IMR-90 (cell line): ENCODE measurements around the gene MIOX. TPM values are rescaled to one million over a fixed set of nuclear protein-coding genes. Genes with fewer than 3 reads are reported as not detected.

Source experiments
- ATAC-seq: fragments of 200-7000 bp; cut with Tn5 transposase; 2 replicates; pipeline ENCODE4 v1.9.1; 2020; ENCODE audit warnings: low read depth, mild to moderate bottlenecking, moderate library complexity
- BruUV-seq: library from RNA; stranded (reverse); fragments of 400-500 nt; replicated peaks from 2 replicates; lab custom pipeline; 2021; lab: Mats Ljungman, UMichigan
- CTCF ChIA-PET: fragments of 300-600 bp; formaldehyde crosslinking; extraction: SDS; loops from one replicate; lab custom pipeline; 2021; ENCODE audit warnings: antibody characterized with exemption; lab: Yijun Ruan, JAX
- POLR2A ChIA-PET: fragments of 300-600 bp; sonication (Branson Sonifier 250); formaldehyde crosslinking; loops from one replicate; lab custom pipeline; 2022; ENCODE audit warnings: antibody characterized with exemption; ENCODE audit not compliant: unreplicated experiment; lab: Charles Lee
- DNase-seq: peaks from one replicate; pipeline ENCODE4 v3.0.0; 2013
- H2AFZ ChIP-seq: replicated peaks from 2 replicates; pipeline ENCODE3; 2013; ENCODE audit warnings: low read length, mild to moderate bottlenecking; ENCODE audit not compliant: poor library complexity
- H2AK5ac ChIP-seq: 2 replicates; pipeline ENCODE4 v1.6.1; 2013; ENCODE audit warnings: low read depth, low read length, inconsistent platforms
- H2AK9ac ChIP-seq: replicated peaks from 2 replicates; pipeline ENCODE3; 2013; ENCODE audit warnings: mild to moderate bottlenecking, low read depth, low read length, moderate library complexity; ENCODE audit not compliant: poor library complexity
- H2BK120ac ChIP-seq: 2 replicates; pipeline ENCODE4 v1.6.1; 2013; ENCODE audit warnings: low read depth, low read length, inconsistent platforms
- H2BK15ac ChIP-seq: 3 replicates; pipeline ENCODE4 v1.6.1; 2013; ENCODE audit warnings: low read depth, low read length, inconsistent platforms
- H2BK20ac ChIP-seq: 2 replicates; pipeline ENCODE4 v1.6.1; 2013; ENCODE audit warnings: low read depth, mild to moderate bottlenecking, inconsistent platforms, low read length, moderate library complexity
- H2BK5ac ChIP-seq: 2 replicates; pipeline ENCODE4 v1.6.1; 2013; ENCODE audit warnings: mild to moderate bottlenecking, low read depth, low read length, inconsistent platforms; ENCODE audit not compliant: poor library complexity, severe bottlenecking
- H3K14ac ChIP-seq: replicated peaks from 2 replicates; pipeline ENCODE4 v1.6.1; 2013; ENCODE audit warnings: low read depth, low read length, inconsistent platforms
- H3K18ac ChIP-seq: 2 replicates; pipeline ENCODE4 v1.6.1; 2013; ENCODE audit warnings: low read depth, low read length, control low read depth
- H3K23ac ChIP-seq: 2 replicates; pipeline ENCODE4 v1.6.1; 2013; ENCODE audit warnings: low read depth, low read length, inconsistent platforms
- H3K27ac ChIP-seq: 2 replicates; pipeline ENCODE4 v1.5.1; 2013; ENCODE audit warnings: mild to moderate bottlenecking, control low read depth, low read length; ENCODE audit not compliant: insufficient read depth
- H3K27me3 ChIP-seq: 2 replicates; pipeline ENCODE4 v1.6.1; 2013; ENCODE audit warnings: low read length; ENCODE audit not compliant: control insufficient read depth, insufficient read depth
- H3K36me3 ChIP-seq: 2 replicates; pipeline ENCODE4 v1.6.1; 2013; ENCODE audit warnings: low read length, mixed read lengths; ENCODE audit not compliant: control insufficient read depth, insufficient read depth
- H3K4ac ChIP-seq: 2 replicates; pipeline ENCODE4 v1.6.1; 2013; ENCODE audit warnings: low read depth, low read length, inconsistent platforms
- H3K4me1 ChIP-seq: 2 replicates; pipeline ENCODE4 v1.6.1; 2013; ENCODE audit warnings: low read length, mixed read lengths; ENCODE audit not compliant: control insufficient read depth, insufficient read depth
- H3K4me2 ChIP-seq: 2 replicates; pipeline ENCODE4 v1.6.1; 2013; ENCODE audit warnings: low read depth, mild to moderate bottlenecking, control low read depth, low read length, moderate library complexity
- H3K4me3 ChIP-seq: 2 replicates; pipeline ENCODE4 v1.5.1; 2013; ENCODE audit warnings: low read depth, mild to moderate bottlenecking, control low read depth, low read length, moderate library complexity; ENCODE audit not compliant: insufficient read depth
- H3K56ac ChIP-seq: 2 replicates; pipeline ENCODE4 v1.6.1; 2013; ENCODE audit warnings: low read length, inconsistent platforms; ENCODE audit not compliant: insufficient read depth; ENCODE audit errors: extremely low read depth
- H3K79me1 ChIP-seq, 2 experiments: 2 replicates each; pipeline ENCODE4 v1.6.1; 2013; ENCODE audit warnings: low read length in 2 of 2, inconsistent platforms in 1 of 2, low read depth in 1 of 2
- H3K9ac ChIP-seq: 2 replicates; pipeline ENCODE4 v1.6.1; 2013; ENCODE audit warnings: low read depth, low read length, control low read depth
- H3K9me1 ChIP-seq: 2 replicates; pipeline ENCODE4 v1.6.1; 2013; ENCODE audit warnings: low read length, inconsistent platforms; ENCODE audit not compliant: insufficient read depth
- H3K9me3 ChIP-seq: 2 replicates; pipeline ENCODE4 v1.6.1; 2013; ENCODE audit warnings: low read length; ENCODE audit not compliant: control insufficient read depth, insufficient read depth
- H4K20me1 ChIP-seq: 2 replicates; pipeline ENCODE4 v1.6.1; 2013; ENCODE audit warnings: low read length, inconsistent platforms; ENCODE audit not compliant: insufficient read depth
- H4K5ac ChIP-seq: 2 replicates; pipeline ENCODE4 v1.6.1; 2013; ENCODE audit warnings: mild to moderate bottlenecking, low read depth, low read length, control low read depth
- H4K8ac ChIP-seq, 2 experiments: 2 replicates each; pipeline ENCODE4 v1.6.1; 2013; ENCODE audit warnings: low read depth in 2 of 2, low read length in 2 of 2, control low read depth in 1 of 2, inconsistent platforms in 1 of 2
- H4K91ac ChIP-seq: 2 replicates; pipeline ENCODE4 v1.6.1; 2013; ENCODE audit warnings: low read depth, low read length, inconsistent platforms; ENCODE audit not compliant: insufficient read depth
- CEBPB ChIP-seq: IDR thresholded peaks from 2 replicates; pipeline ENCODE4 v1.6.1; 2012; ENCODE audit warnings: low read depth, low read length, improper control_type of control experiment
- ELK1 ChIP-seq: fragments of 150-350 bp; IDR thresholded peaks from 2 replicates; pipeline ENCODE4 v1.6.1; 2016; ENCODE audit warnings: low read depth, mild to moderate bottlenecking, low read length, moderate library complexity, borderline replicate concordance
- MAZ ChIP-seq: IDR thresholded peaks from 2 replicates; pipeline ENCODE4 v1.6.1; 2012; ENCODE audit warnings: low read depth, mild to moderate bottlenecking, low read length, improper control_type of control experiment, moderate library complexity, borderline replicate concordance
- MXI1 ChIP-seq: IDR thresholded peaks from 2 replicates; pipeline ENCODE4 v1.6.1; 2012; ENCODE audit warnings: low read depth, mild to moderate bottlenecking, low read length, moderate library complexity, borderline replicate concordance
- POLR2A ChIP-seq: IDR thresholded peaks from 2 replicates; pipeline ENCODE4 v1.6.1; 2012; ENCODE audit warnings: mild to moderate bottlenecking, low read depth, low read length
- RFX5 ChIP-seq: IDR thresholded peaks from 2 replicates; pipeline ENCODE4 v1.8.0; 2012; ENCODE audit warnings: low read depth, mild to moderate bottlenecking, low read length, moderate library complexity
- WGBS, 2 experiments: methylation state at CpG; one replicate each; pipeline versions ENCODE4 v1.1.5 to v1.1.7; 2013; ENCODE audit warnings: missing lambda C conversion rate in 2 of 2; ENCODE audit not compliant: insufficient read length in 1 of 2; ENCODE audit errors: extremely low coverage in 2 of 2; 5-methylcytosine and 5-hydroxymethylcytosine counted together
- dilution Hi-C: fragments of 300-500 bp; cut with HindIII; formaldehyde crosslinking; loops from one replicate; pipeline ENCODE4 v1.14.3; 2018; ENCODE audit warnings: low sequenced_read_pairs; ENCODE audit not compliant: unreplicated experiment
- in situ Hi-C: fragments of 300-500 bp; cut with MboI; formaldehyde crosslinking; loops from 3 replicates; pipeline ENCODE4 v1.14.3; 2019; ENCODE audit warnings: low sequenced_read_pairs, inconsistent platforms, mixed read lengths
- intact Hi-C: fragments of 100-400 bp; cut with micrococcal nuclease; formaldehyde crosslinking; loops from 2 replicates; pipeline ENCODE4 v1.10.0; 2022
- polyA plus RNA-seq, 3 experiments: library from polyadenylated mRNA; depleted of rRNA; stranded (reverse); fragments of >200 nt; gene quantifications; 2 replicates each; pipeline ENCODE4 v1.2.3, GENCODE V29; 2012; ENCODE audit warnings: low replicate concordance in 1 of 3
- total RNA-seq: library from RNA; depleted of rRNA; stranded (reverse); fragments of >200 nt; gene quantifications from 2 replicates; pipeline ENCODE4 v1.2.3, GENCODE V29; 2012
- TF ChIP-seq, protein P1 (sequence below): fragments of 150-350 bp; IDR thresholded peaks from 2 replicates; pipeline ENCODE4 v1.6.1; 2017; ENCODE audit warnings: mild to moderate bottlenecking, antibody characterized with exemption, low read length, low read depth

MIOX gene
- total and polyA plus RNA-seq, 2 of the 4 experiments (the other 2 are of a cell fraction): not detected

DNA sequence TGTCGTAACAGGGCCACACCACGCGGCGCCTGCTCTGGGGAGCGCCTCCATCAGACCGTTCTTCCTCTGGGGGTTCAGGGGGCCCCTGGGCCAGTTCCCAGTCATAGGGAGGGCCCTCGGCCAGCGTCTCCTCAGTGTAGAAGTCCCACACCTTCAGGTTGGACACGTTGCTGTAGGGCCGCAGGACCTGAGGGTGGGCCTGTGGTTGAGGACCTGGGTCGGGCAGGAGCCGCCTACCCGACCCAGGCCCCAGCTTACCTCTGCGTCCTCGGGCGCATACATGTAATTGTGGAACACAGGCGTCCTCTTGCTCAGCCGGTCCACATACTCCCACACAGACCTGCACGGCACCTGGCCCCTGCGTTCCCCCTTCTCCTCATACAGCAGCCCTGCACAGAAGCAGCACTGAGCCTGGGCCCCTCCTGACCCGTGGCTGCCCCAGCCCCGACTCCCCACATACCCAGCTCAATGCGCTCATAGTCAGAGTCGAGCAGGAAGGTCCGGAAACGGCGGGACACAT lies 32.0 kb upstream of the MIOX start:
- H2BK15ac ChIP-seq: no peak overlapping the region

More for the DNA sequence above, 32.0 kb upstream of the MIOX start:
- Histone ChIP-seq H3K4me2 (no peak overlapping the region), H3K27ac (no peak overlapping the region), H3K14ac (no peak overlapping the region), H3K4me3 (no peak overlapping the region), H2AK5ac (no peak overlapping the region), H2BK20ac (no peak overlapping the region), H3K23ac (no peak overlapping the region), H3K79me1 (peaks cover 3 to 10% of the 10 kb centered on the region in 2 experiments; a peak in 1 of 4 replicates), H2AK9ac (no peak overlapping the region), H2BK5ac (no peak overlapping the region), H3K4ac (no peak overlapping the region), H4K91ac (no peak overlapping the region), H3K9me1 (0 out of 2 replicates have a peak, but pooled peaks cover 3% of the 10 kb centered on the region), H3K56ac (no peak overlapping the region), H2BK120ac (no peak overlapping the region), H3K9me3 (no peaks in the 10 kb centered on the region), H3K18ac (no peak overlapping the region), H3K27me3 (no peaks in the 10 kb centered on the region), H3K4me1 (no peaks in the 10 kb centered on the region), H2AFZ (no peak overlapping the region), H4K5ac (no peak overlapping the region), H4K8ac (no peak overlapping the region), H3K9ac (no peak overlapping the region), H4K20me1 (peaks cover 9% of the 10 kb centered on the region; the same call in 1 of the 2 replicates), H3K36me3 (peaks cover 64% of the 10 kb centered on the region)
- in situ Hi-C loops: no loop called here
- TF ChIP-seq CEBPB (no peak), RFX5 (no peak), MAZ (no peak), ELK1 (no peak), MXI1 (no peak), POLR2A (no peak)
- TF ChIP-seq, protein P1, sequence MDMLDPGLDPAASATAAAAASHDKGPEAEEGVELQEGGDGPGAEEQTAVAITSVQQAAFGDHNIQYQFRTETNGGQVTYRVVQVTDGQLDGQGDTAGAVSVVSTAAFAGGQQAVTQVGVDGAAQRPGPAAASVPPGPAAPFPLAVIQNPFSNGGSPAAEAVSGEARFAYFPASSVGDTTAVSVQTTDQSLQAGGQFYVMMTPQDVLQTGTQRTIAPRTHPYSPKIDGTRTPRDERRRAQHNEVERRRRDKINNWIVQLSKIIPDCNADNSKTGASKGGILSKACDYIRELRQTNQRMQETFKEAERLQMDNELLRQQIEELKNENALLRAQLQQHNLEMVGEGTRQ: no peak
- 99% methylated on average over 14 of the region's 27 CpGs; no CpG with 5 or more reads in 1 of the 2 experiments for WGBS, 2 experiments
- dilution Hi-C loops: no loop called here
- no TSS peak for BruUV-seq
- intact Hi-C loops: no loop called here
- ATAC-seq: no peak
- ChIA-PET CTCF (no interaction called here), POLR2A (no interaction called here)
- no peak for DNase-seq
